HG03469 (cell line): ENCODE measurements around the gene RYR2.

Source experiments
- ATAC-seq: cut with Tn5 transposase; IDR thresholded peaks from one replicate; pipeline ENCODE4 v1.9.1; 2021; ENCODE audit warnings: mild to moderate bottlenecking, moderate library complexity, moderate number of reproducible peaks; ENCODE audit not compliant: unreplicated experiment

RYR2 gene

DNA sequence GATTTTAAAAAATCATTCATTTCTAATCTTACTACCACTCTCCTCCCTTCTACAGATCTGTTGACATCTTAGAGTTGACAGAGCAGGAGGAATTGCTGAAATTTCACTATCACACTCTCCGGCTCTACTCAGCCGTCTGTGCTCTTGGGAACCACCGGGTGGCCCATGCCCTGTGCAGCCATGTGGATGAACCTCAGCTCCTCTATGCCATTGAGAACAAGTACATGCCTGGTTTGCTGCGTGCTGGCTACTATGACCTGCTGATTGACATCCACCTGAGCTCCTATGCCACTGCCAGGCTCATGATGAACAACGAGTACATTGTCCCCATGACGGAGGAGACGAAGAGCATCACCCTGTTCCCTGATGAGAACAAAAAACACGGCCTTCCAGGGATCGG is 572.0 kb downstream of the RYR2 start:
- no peak for ATAC-seq

- ATAC-seq: no peak
Observed at GRCh38 chr1:237619553-237619952, 577.6 kb downstream of the RYR2 start.

- ATAC-seq: no peak
Observed at GRCh38 chr1:237634922-237635321, 592.9 kb downstream of the RYR2 start.

DNA sequence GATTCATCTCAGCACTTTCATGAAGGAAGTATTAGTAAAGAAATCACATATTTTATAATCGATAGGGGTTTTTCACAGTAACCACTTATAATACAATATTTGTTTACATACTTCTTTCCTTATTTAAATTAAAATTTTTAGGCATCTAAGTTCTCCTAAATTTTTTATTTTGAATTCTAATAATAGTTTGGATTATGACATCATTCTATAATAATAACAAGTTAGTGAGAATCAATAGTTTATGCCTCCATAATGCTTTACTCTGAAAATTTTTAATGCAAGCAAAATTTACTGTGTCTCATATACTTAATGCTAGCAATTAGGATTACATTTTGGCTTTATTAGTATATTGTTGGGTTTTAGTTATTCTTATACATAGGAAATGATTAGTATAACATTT is 596.6 kb downstream of the RYR2 start:
- no peak for ATAC-seq

GRCh38 chr1:237640011-237640671 is 598.2 kb downstream of the RYR2 start:
- no peak for ATAC-seq

- no peak for ATAC-seq
Observed at GRCh38 chr1:237640966-237641365, 599.0 kb downstream of the RYR2 start.

GRCh38 chr1:237650809-237651208 is 608.8 kb downstream of the RYR2 start:
- no peak for ATAC-seq

- no peak for ATAC-seq
Observed at GRCh38 chr1:237655778-237656177, 613.8 kb downstream of the RYR2 start.

- ATAC-seq: peak; percentile 57
Observed at GRCh38 chr1:237664348-237664747, 622.4 kb downstream of the RYR2 start.

GRCh38 chr1:237670302-237670701 is 628.3 kb downstream of the RYR2 start:
- ATAC-seq: no peak

GRCh38 chr1:237671262-237671661 is 629.3 kb downstream of the RYR2 start:
- no peak for ATAC-seq

DNA sequence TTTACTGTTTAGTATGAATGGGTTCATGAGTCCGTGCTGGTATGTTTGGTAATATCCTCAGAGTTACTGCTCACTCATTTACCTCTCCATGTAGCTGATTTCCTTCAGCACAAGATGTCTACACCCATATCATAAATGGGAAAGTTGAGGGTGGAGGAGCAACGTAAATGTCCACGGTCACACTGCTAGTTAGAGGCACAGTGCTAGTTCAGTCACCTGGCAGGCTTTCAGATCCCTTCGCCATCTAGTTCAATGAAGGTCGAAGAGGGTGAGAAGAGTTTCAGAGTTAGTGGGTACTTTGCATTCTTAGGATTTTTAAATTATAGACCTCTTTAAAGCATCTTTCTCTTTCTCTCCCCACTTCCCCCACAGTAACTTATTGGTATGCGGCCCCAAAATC is 630.0 kb downstream of the RYR2 start:
- no peak for ATAC-seq

- ATAC-seq: no peak
Observed at GRCh38 chr1:237672748-237673147, 630.8 kb downstream of the RYR2 start.

DNA sequence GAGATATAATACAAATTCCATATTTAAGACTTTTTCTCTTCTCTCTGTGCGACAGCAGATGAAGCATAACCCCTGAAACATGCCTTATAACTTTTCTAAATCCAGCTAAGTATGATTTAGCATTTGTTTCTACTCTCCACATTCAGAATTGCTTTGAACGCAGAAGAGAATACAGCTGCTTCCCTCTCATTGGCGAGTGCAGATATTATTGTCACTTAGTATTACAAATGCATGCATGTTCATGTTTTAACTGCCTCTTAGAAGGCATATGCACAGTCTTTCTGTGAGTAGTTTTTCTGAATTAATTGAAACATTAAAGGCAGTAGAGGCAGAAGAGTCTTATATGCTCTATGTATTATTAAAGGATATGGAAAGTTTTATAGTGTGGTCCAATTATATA is 631.6 kb downstream of the RYR2 start:
- no peak for ATAC-seq

DNA sequence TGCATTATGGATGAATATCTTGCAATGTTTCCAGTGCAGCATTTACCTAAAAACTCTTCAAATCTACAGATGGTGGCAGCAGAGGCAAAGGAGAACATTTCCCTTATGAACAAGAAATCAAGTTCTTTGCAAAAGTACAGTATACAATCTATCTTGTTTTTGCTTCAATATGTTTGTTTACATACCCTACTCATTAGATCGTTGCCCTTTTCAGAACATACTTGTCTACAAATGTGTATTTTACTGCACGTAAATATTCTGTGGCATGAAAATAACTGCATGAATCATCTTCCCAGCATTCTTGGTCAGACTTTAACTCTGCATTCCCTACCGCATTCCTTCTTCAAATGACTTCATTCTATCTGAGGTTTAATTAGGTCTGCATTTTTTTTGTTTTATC is 636.0 kb downstream of the RYR2 start:
- no peak for ATAC-seq

- ATAC-seq: no peak
Observed at GRCh38 chr1:237679687-237680086, 637.7 kb downstream of the RYR2 start.

DNA sequence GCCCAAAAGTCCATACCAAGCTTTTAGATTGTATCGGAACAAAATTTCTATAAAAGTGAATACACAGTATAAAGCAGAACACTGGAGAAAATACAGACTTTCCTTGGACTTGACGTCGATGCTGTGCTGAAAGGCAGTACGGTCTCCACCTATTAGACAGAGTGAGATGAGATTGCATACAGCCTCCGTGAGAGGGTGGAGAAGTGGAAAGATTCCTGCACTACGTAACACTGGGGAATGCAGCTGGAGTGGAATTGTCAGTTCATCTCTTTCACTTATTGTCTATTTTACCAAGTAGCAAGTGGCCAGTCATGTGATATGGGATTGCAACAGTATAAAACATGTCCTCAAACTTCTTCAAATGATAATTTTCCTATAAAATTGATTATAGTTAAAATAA is 639.2 kb downstream of the RYR2 start:
- ATAC-seq: no peak

- no peak for ATAC-seq
Observed at GRCh38 chr1:237684236-237684635, 642.3 kb downstream of the RYR2 start.

GRCh38 chr1:237685551-237685950 is 643.6 kb downstream of the RYR2 start:
- ATAC-seq: no peak

GRCh38 chr1:237687804-237688203 is 645.8 kb downstream of the RYR2 start:
- no peak for ATAC-seq

GRCh38 chr1:237690656-237691055 is 648.7 kb downstream of the RYR2 start:
- no peak for ATAC-seq

DNA sequence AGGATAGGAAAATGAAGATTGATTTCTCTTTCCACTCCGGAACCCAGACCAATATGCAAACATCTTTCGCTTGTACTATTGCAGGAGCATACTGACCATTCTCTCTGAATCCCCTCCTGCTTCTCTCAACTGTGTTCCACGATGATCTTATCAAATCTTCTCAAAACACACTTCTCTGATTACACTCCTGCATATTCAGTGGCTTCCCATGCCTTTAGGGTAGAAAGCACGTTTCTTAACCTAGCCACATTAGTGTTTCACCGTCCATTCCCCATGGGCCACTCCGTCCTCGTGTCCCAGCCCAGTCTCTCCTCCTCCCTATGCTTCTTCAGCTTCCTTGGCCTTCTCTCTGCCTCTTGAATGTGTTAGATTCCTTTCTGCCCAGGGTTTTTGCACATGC is 650.3 kb downstream of the RYR2 start:
- no peak for ATAC-seq

GRCh38 chr1:237695878-237696277 is 653.9 kb downstream of the RYR2 start:
- ATAC-seq: no peak
